HepG2 (cell line): ENCODE data around the gene ZDHHC14. TPM values are rescaled to one million over a fixed set of nuclear protein-coding genes. Genes with fewer than 3 reads are reported as not detected.

ENCODE experiments used
- BHLHE40 ChIP-seq: IDR thresholded peaks from 2 replicates; pipeline ENCODE4 v1.6.1; 2011; ENCODE audit warnings: low read length, improper control_type of control experiment
- ELF4 ChIP-seq: sonication (generic); formaldehyde crosslinking; IDR thresholded peaks from 2 replicates; pipeline ENCODE4 v1.5.0; 2020; ENCODE audit warnings: missing genetic modification reagents, mild to moderate bottlenecking, moderate library complexity, borderline replicate concordance
- ESRRA ChIP-seq: sonication (generic); formaldehyde crosslinking; IDR thresholded peaks from 2 replicates; pipeline ENCODE4 v1.5.1; 2020; ENCODE audit warnings: mild to moderate bottlenecking, low read depth, missing genetic modification reagents
- FOXK2 ChIP-seq: fragments of 450-650 bp; IDR thresholded peaks from 2 replicates; pipeline ENCODE4 v1.6.1; 2016
- GZF1 ChIP-seq: sonication (generic); formaldehyde crosslinking; IDR thresholded peaks from 2 replicates; pipeline ENCODE4 v1.5.1; 2020; ENCODE audit warnings: mild to moderate bottlenecking, missing genetic modification reagents
- ISL2 ChIP-seq: sonication (generic); formaldehyde crosslinking; IDR thresholded peaks from 2 replicates; pipeline ENCODE4 v1.5.0; 2020; ENCODE audit warnings: missing genetic modification reagents
- MEF2D ChIP-seq: sonication (generic); formaldehyde crosslinking; IDR thresholded peaks from 2 replicates; pipeline ENCODE4 v1.5.1; 2020; ENCODE audit warnings: mild to moderate bottlenecking, missing genetic modification reagents
- MNT ChIP-seq: fragments of 450-650 bp; IDR thresholded peaks from 2 replicates; pipeline ENCODE4 v1.6.1; 2016
- NCOR1 ChIP-seq: fragments of 200-600 bp; sonication (generic); IDR thresholded peaks from 2 replicates; pipeline ENCODE4 v1.7.0; 2017; ENCODE audit warnings: antibody characterized with exemption, low read length, borderline replicate concordance
- NFE2 ChIP-seq: sonication (generic); formaldehyde crosslinking; IDR thresholded peaks from 2 replicates; pipeline ENCODE4 v1.4.0; 2020; ENCODE audit warnings: missing genetic modification reagents
- NFKB2 ChIP-seq: sonication (generic); formaldehyde crosslinking; IDR thresholded peaks from 2 replicates; pipeline ENCODE4 v1.4.0; 2020; ENCODE audit warnings: missing genetic modification reagents, borderline replicate concordance
- NFRKB ChIP-seq: fragments of 450-650 bp; IDR thresholded peaks from 2 replicates; pipeline ENCODE4 v1.6.1; 2017
- PHF5A ChIP-seq: IDR thresholded peaks from one replicate; pipeline ENCODE4 v1.6.1; 2018; ENCODE audit warnings: low read depth, missing genetic modification reagents; ENCODE audit not compliant: unreplicated experiment
- PREB ChIP-seq: sonication (generic); formaldehyde crosslinking; IDR thresholded peaks from 2 replicates; pipeline ENCODE4 v1.4.0; 2020; ENCODE audit warnings: missing genetic modification reagents
- PRPF4 ChIP-seq: fragments of 200-400 bp; formaldehyde crosslinking; IDR thresholded peaks from 2 replicates; pipeline ENCODE4 v1.6.1; 2016; ENCODE audit warnings: low read length, low read depth; ENCODE audit not compliant: poor library complexity, severe bottlenecking
- SMYD3 ChIP-seq: sonication (generic); formaldehyde crosslinking; IDR thresholded peaks from 2 replicates; pipeline ENCODE4 v1.8.1; 2023; ENCODE audit warnings: mild to moderate bottlenecking, missing genetic modification reagents
- SNRNP70 ChIP-seq: fragments of 200-400 bp; formaldehyde crosslinking; IDR thresholded peaks from 2 replicates; pipeline ENCODE4 v1.6.1; 2017; ENCODE audit warnings: mild to moderate bottlenecking, low read depth, low read length, moderate library complexity
- SPEN ChIP-seq: sonication (generic); formaldehyde crosslinking; IDR thresholded peaks from 2 replicates; pipeline ENCODE4 v1.5.1; 2020; ENCODE audit warnings: low read depth, mild to moderate bottlenecking, missing genetic modification reagents
- SSRP1 ChIP-seq: IDR thresholded peaks from 2 replicates; pipeline ENCODE4 v1.6.1; 2016; ENCODE audit warnings: control low read depth
- TBP ChIP-seq: sonication (generic); formaldehyde crosslinking; IDR thresholded peaks from 2 replicates; pipeline ENCODE4 v1.5.0; 2020; ENCODE audit warnings: missing genetic modification reagents
- ZBTB21 ChIP-seq: sonication (generic); formaldehyde crosslinking; IDR thresholded peaks from 2 replicates; pipeline ENCODE4 v1.4.0; 2020; ENCODE audit warnings: missing genetic modification reagents
- ZBTB34 ChIP-seq: sonication (generic); formaldehyde crosslinking; IDR thresholded peaks from 2 replicates; pipeline ENCODE4 v1.8.0; 2022; ENCODE audit warnings: mild to moderate bottlenecking, missing genetic modification reagents
- ZFP41 ChIP-seq: sonication (generic); formaldehyde crosslinking; IDR thresholded peaks from 2 replicates; pipeline ENCODE4 v1.4.0; 2020; ENCODE audit warnings: mild to moderate bottlenecking, missing genetic modification reagents, borderline replicate concordance
- ZNF12 ChIP-seq: sonication (generic); formaldehyde crosslinking; IDR thresholded peaks from 2 replicates; pipeline ENCODE4 v1.5.0; 2020; ENCODE audit warnings: missing genetic modification reagents
- ZNF441 ChIP-seq: sonication (generic); formaldehyde crosslinking; IDR thresholded peaks from 2 replicates; pipeline ENCODE4 v1.7.0; 2021; ENCODE audit warnings: missing genetic modification reagents, borderline replicate concordance
- ZNF580 ChIP-seq: IDR thresholded peaks from 2 replicates; pipeline ENCODE4 v1.6.1; 2016; ENCODE audit warnings: low read depth, borderline replicate concordance
- ZNF781 ChIP-seq: sonication (generic); formaldehyde crosslinking; IDR thresholded peaks from 2 replicates; pipeline ENCODE4 v1.5.1; 2020; ENCODE audit warnings: borderline replicate concordance, mild to moderate bottlenecking, missing genetic modification reagents; ENCODE audit errors: not compliant biosample characterization
- ZNF878 ChIP-seq: sonication (generic); formaldehyde crosslinking; IDR thresholded peaks from 2 replicates; pipeline ENCODE4 v1.8.1; 2023; ENCODE audit warnings: mild to moderate bottlenecking, missing genetic modification reagents, moderate library complexity
- polyA plus RNA-seq, 8 experiments: library from polyadenylated mRNA; depleted of rRNA in 3 of 8; stranded (reverse) in 7 of 8; unstranded in 1 of 8; fragments of >200 nt; fragmentation: Illumina TruSeq in 4 of 8; extraction: Trizol in 4 of 8; gene quantifications; 2 replicates each; pipeline versions ENCODE4 v1.2.1 to v1.2.3, GENCODE V29; 2011 to 2016; ENCODE audit warnings: low read depth in 4 of 8, missing spikeins in 1 of 8, mixed read lengths in 1 of 8; ENCODE audit not compliant: insufficient read depth in 1 of 8
- total RNA-seq, 5 experiments: library from RNA; depleted of rRNA; stranded (reverse); fragments of >200 nt; fragmentation: Illumina TruSeq; extraction: Trizol; gene quantifications; 2 replicates each; pipeline ENCODE4 v1.2.3, GENCODE V29; 2016; ENCODE audit warnings: low read depth in 1 of 5

ZDHHC14 gene
- total and polyA plus RNA-seq, 2 of the 13 experiments (the other 11 are each of a cell fraction or from before 2014, with no cell fraction given): 3.7 to 9.5 TPM

GRCh38 chr6:157379656-157380457 lies 1.1 kb upstream of the ZDHHC14 start (continued):
- TF ChIP-seq ZNF12 (CRISPR knock-in tag) (no peak; the same call in 1 of the 2 replicates), SNRNP70 (no peak), TBP (CRISPR knock-in tag) (peak; percentile 97; the same call in 1 of the 2 replicates), ZNF878 (no peak), MEF2D (CRISPR knock-in tag) (peak; percentile 50; the same call in 1 of the 2 replicates), FOXK2 (no peak), NCOR1 (no peak), PREB (no peak), MNT (no peak), ZBTB34 (no peak), SPEN (CRISPR knock-in tag) (no peak; the same call in none of the 2 replicates), NFKB2 (no peak), ZBTB21 (no peak), PRPF4 (no peak), ISL2 (peak; percentile 60; the same call in 1 of the 2 replicates), BHLHE40 (no peak), NFRKB (no peak), ELF4 (CRISPR knock-in tag) (peak; percentile 55; the same call in 1 of the 2 replicates), SMYD3 (CRISPR knock-in tag) (no peak), SSRP1 (CRISPR knock-in tag) (no peak), ZNF441 (CRISPR knock-in tag) (no peak), GZF1 (CRISPR knock-in tag) (0 out of 2 replicates have a peak, but pooled peaks have one; percentile 64), ZFP41 (no peak), NFE2 (CRISPR knock-in tag) (no peak), ZNF781 (CRISPR knock-in tag) (no peak), PHF5A (CRISPR knock-in tag) (no peak), ZNF580 (CRISPR knock-in tag) (no peak), ESRRA (CRISPR knock-in tag) (no peak)
